Type B pancreatic cell (in vitro differentiated cells): Measurements from ENCODE around the gene KCP. TPM values are rescaled to one million over a fixed set of nuclear protein-coding genes. Genes with fewer than 3 reads are reported as not detected.

Experiments used
- DNase-seq: peaks from one replicate; pipeline ENCODE4 v3.0.0; 2021; ENCODE audit warnings: mixed read lengths; ENCODE audit not compliant: unreplicated experiment; ENCODE audit errors: extremely low spot score
- H3K27ac Mint-ChIP-seq: 2 replicates; pipeline ENCODE4 v1.8.0; 2021; ENCODE audit warnings: mild to moderate bottlenecking, mixed read lengths
- H3K27me3 Mint-ChIP-seq: 2 replicates; pipeline ENCODE4 v1.8.0; 2021; ENCODE audit warnings: mixed read lengths
- H3K36me3 Mint-ChIP-seq: 2 replicates; pipeline ENCODE4 v1.8.0; 2021; ENCODE audit warnings: mixed read lengths
- H3K4me1 Mint-ChIP-seq: one replicate; pipeline ENCODE4 v1.8.0; 2021; ENCODE audit warnings: mixed read lengths; ENCODE audit not compliant: unreplicated experiment
- H3K4me3 Mint-ChIP-seq: 2 replicates; pipeline ENCODE4 v1.8.0; 2021; ENCODE audit warnings: mild to moderate bottlenecking, mixed read lengths
- H3K9me3 Mint-ChIP-seq: 2 replicates; pipeline ENCODE4 v1.8.0; 2021; ENCODE audit warnings: mixed read lengths
- CTCF ChIP-seq: fragments of 200-600 bp; sonication (generic); conservative IDR thresholded peaks from 2 replicates; pipeline ENCODE4 v1.5.0; 2021; ENCODE audit warnings: antibody characterized with exemption, mild to moderate bottlenecking
- total RNA-seq: library from RNA; stranded (reverse); gene quantifications from 2 replicates; pipeline ENCODE4 v1.2.1, GENCODE V29; 2021; ENCODE audit warnings: low replicate concordance

The KCP gene
- total RNA-seq, 1 donor from 2014 or later, result 4.2 TPM

- no peak overlapping the region for H3K4me3 Mint-ChIP-seq
- H3K9me3 Mint-ChIP-seq, result no peaks in the 10 kb centered on the region
- H3K27ac Mint-ChIP-seq, result no peak overlapping the region
- no peak for DNase-seq
- H3K27me3 Mint-ChIP-seq, result peaks cover under 1% of the 10 kb centered on the region
- no peaks in the 10 kb centered on the region for H3K36me3 Mint-ChIP-seq
- TF ChIP-seq CTCF, result no peak
- H3K4me1 Mint-ChIP-seq, result no peaks in the 10 kb centered on the region
These were observed 33.3 kb downstream of the KCP start for GRCh38 chr7:128876978-128877755.

GRCh38 chr7:128876586-128876977 is 33.9 kb downstream of the KCP start:
- no peak for DNase-seq
- H3K36me3 Mint-ChIP-seq, result no peaks in the 10 kb centered on the region
- no peaks in the 10 kb centered on the region for H3K4me1 Mint-ChIP-seq
- H3K27me3 Mint-ChIP-seq, result peaks cover 7% of the 10 kb centered on the region
- H3K4me3 Mint-ChIP-seq, result no peak overlapping the region
- H3K9me3 Mint-ChIP-seq, result no peaks in the 10 kb centered on the region
- no peak for TF ChIP-seq CTCF
- no peak overlapping the region for H3K27ac Mint-ChIP-seq

- TF ChIP-seq CTCF, result no peak
- Mint-ChIP-seq H3K27ac (no peak overlapping the region), H3K4me3 (no peak overlapping the region), H3K4me1 (no peaks in the 10 kb centered on the region), H3K27me3 (peaks cover 9% of the 10 kb centered on the region), H3K36me3 (no peaks in the 10 kb centered on the region), H3K9me3 (no peaks in the 10 kb centered on the region)
- no peak for DNase-seq
These were observed 34.4 kb downstream of the KCP start for GRCh38 chr7:128876127-128876526.

- no peaks in the 10 kb centered on the region for H3K4me1 Mint-ChIP-seq
- no peak for DNase-seq
- no peak overlapping the region for H3K27ac Mint-ChIP-seq
- TF ChIP-seq CTCF, result no peak
- no peak overlapping the region for H3K4me3 Mint-ChIP-seq
- no peaks in the 10 kb centered on the region for H3K9me3 Mint-ChIP-seq
- H3K27me3 Mint-ChIP-seq, result peaks cover 12% of the 10 kb centered on the region
- H3K36me3 Mint-ChIP-seq, result no peaks in the 10 kb centered on the region
These were observed 35.0 kb downstream of the KCP start for GRCh38 chr7:128875523-128875948.

GRCh38 chr7:128874140-128875031 is 36.1 kb downstream of the KCP start:
- H3K27me3 Mint-ChIP-seq, result peaks cover 18% of the 10 kb centered on the region

More at GRCh38 chr7:128874140-128875031, 36.1 kb downstream of the KCP start:
- no peak overlapping the region for H3K4me3 Mint-ChIP-seq
- no peak overlapping the region for H3K27ac Mint-ChIP-seq
- no peaks in the 10 kb centered on the region for H3K9me3 Mint-ChIP-seq
- no peak for DNase-seq
- H3K4me1 Mint-ChIP-seq, result no peaks in the 10 kb centered on the region
- no peak for TF ChIP-seq CTCF
- no peaks in the 10 kb centered on the region for H3K36me3 Mint-ChIP-seq
